ENCODE results near the gene ZNF816. TPM values are rescaled to one million over a fixed set of nuclear protein-coding genes. Genes with fewer than 3 reads are reported as not detected.
"Not testable (repeated sequence)": the region's sequence is repeated elsewhere in the genome, so short reads cannot be mapped to it uniquely, and the experiment has no call there.

Gene ZNF816
- total and polyA plus RNA-seq, 3 donors from 2014 or later = 3.1 to 14.9 (median 6.9) TPM

GRCh38 chr19:52922841-52923777 is 39.6 kb downstream of the ZNF816 start, which contains the start of gene ZNF888:
TSS of gene ZNF888 (minus strand) at chr19:52923428. CDS start at chr19:52917873, 5,555 bp downstream.
- Histone ChIP-seq H3K27me3 (no peaks in the 10 kb centered on the region), H3K27ac (peak within 1 kb of the TSS in 1 of 2 donors; percentile 8), H3K4me1 (no peaks in the 10 kb centered on the region), H3K4me3 (peak within 1 kb of the TSS; percentile 52 to 79), H3K9me3 (no peaks in the 10 kb centered on the region), H3K36me3 (ENCODE audit: low read depth, missing control alignments) (no peaks in the 10 kb centered on the region)
- intact Hi-C loops (cut with DNase I; ENCODE audit: low total_unique reads) = no loop called here
- peak; percentile 93 for DNase-seq
- TF ChIP-seq POLR2A (IDR thresholded peaks at IDR 0.05) (no peak), CTCF (IDR thresholded peaks at IDR 0.05) (no peak)
- WGBS, 2 donors = 3 to 4% methylated on average over 50 to 55 of the region's 55 CpGs

- WGBS, 2 donors = 91 to 95% methylated on average over 5 of the region's 5 CpGs
- Histone ChIP-seq H3K36me3 (ENCODE audit: low read depth, missing control alignments) (no peaks in the 10 kb centered on the region), H3K9me3 (no peaks in the 10 kb centered on the region), H3K27ac (no peak overlapping the region), H3K4me3 (no peak overlapping the region), H3K27me3 (no peaks in the 10 kb centered on the region), H3K4me1 (no peaks in the 10 kb centered on the region)
- no peak for DNase-seq
- TF ChIP-seq POLR2A (IDR thresholded peaks at IDR 0.05) = no peak
- TF ChIP-seq CTCF (IDR thresholded peaks at IDR 0.05) = no peak
- intact Hi-C loops (cut with DNase I; ENCODE audit: low total_unique reads) = no loop called here
These were observed 45.1 kb downstream of the ZNF816 start for GRCh38 chr19:52917531-52917930.

- Histone ChIP-seq H3K9me3 (no peaks in the 10 kb centered on the region), H3K4me1 (no peaks in the 10 kb centered on the region), H3K36me3 (ENCODE audit: low read depth, missing control alignments) (no peaks in the 10 kb centered on the region), H3K27ac (no peak overlapping the region), H3K4me3 (no peak overlapping the region), H3K27me3 (no peaks in the 10 kb centered on the region)
- TF ChIP-seq POLR2A (IDR thresholded peaks at IDR 0.05) (no peak), CTCF (IDR thresholded peaks at IDR 0.05) (no peak)
- 92 to 94% methylated on average over 1 of the region's 1 CpG for WGBS, 2 donors
- intact Hi-C loops (cut with DNase I; ENCODE audit: low total_unique reads) = no loop called here
- no peak for DNase-seq
These were observed 52.0 kb downstream of the ZNF816 start for GRCh38 chr19:52910648-52911047.

- H3K27me3 ChIP-seq; H3K36me3 ChIP-seq (ENCODE audit: low read depth, missing control alignments); H3K27ac ChIP-seq; H3K9me3 ChIP-seq; H3K4me1 ChIP-seq; DNase-seq; intact Hi-C loops (cut with DNase I; ENCODE audit: low total_unique reads); H3K4me3 ChIP-seq: not testable (repeated sequence)
- 93 to 95% methylated on average over 9 to 16 of the region's 16 CpGs for WGBS, 2 donors
These were observed 58.5 kb downstream of the ZNF816 start for GRCh38 chr19:52904052-52904780.

GRCh38 chr19:52901842-52902241 is 60.8 kb downstream of the ZNF816 start:
- Histone ChIP-seq H3K27me3 (no peaks in the 10 kb centered on the region), H3K9me3 (no peaks in the 10 kb centered on the region), H3K4me1 (no peaks in the 10 kb centered on the region), H3K36me3 (ENCODE audit: low read depth, missing control alignments) (no peaks in the 10 kb centered on the region), H3K4me3 (no peak overlapping the region), H3K27ac (no peak overlapping the region)
- 86 to 92% methylated on average over 3 of the region's 3 CpGs for WGBS, 2 donors
- DNase-seq = no peak
- TF ChIP-seq POLR2A (IDR thresholded peaks at IDR 0.05) = no peak
- no peak for TF ChIP-seq CTCF (IDR thresholded peaks at IDR 0.05)
- intact Hi-C loops (cut with DNase I; ENCODE audit: low total_unique reads) = no loop called here
